Measurements from ENCODE around the gene WDR36. TPM values are rescaled to one million over a fixed set of nuclear protein-coding genes. Genes with fewer than 3 reads are reported as not detected.

WDR36 gene
- total and polyA plus RNA-seq, 2 of the 8 experiments (the other 6 are each of a cell fraction or from before 2014, with no cell fraction given), result 9.3 to 41.8 TPM

- Histone ChIP-seq H3K79me1 (ENCODE audit: low read depth, low read length) (no peaks in the 10 kb centered on the region), H2BK5ac (ENCODE audit: low read depth, low read length) (no peak overlapping the region), H3K23ac (ENCODE audit: insufficient read length) (no peak overlapping the region), H3K4me2 (ENCODE audit: insufficient read depth in 1 of 2, low read depth in 2 of 2, low read length in 2 of 2) (no peak overlapping the region), H4K20me1 (replicated peaks in 1 of 2; ENCODE audit: control insufficient read depth in 1 of 2, insufficient read depth in 2 of 2, low read length in 2 of 2) (no peaks in the 10 kb centered on the region), H3K14ac (ENCODE audit: insufficient read length) (no peak overlapping the region), H2BK20ac (ENCODE audit: low read length) (no peak overlapping the region), H4K5ac (ENCODE audit: insufficient read length, low read depth, low read length) (no peak overlapping the region), H3K4ac (replicated peaks; ENCODE audit: insufficient read length, low read depth, low read length) (no peak overlapping the region), H3K56ac (replicated peaks; ENCODE audit: insufficient read length, low read depth, low read length) (no peak overlapping the region), H2BK120ac (replicated peaks; ENCODE audit: low read depth, low read length) (no peak overlapping the region), H3K27ac (ENCODE audit: low read depth, low read length) (no peak overlapping the region), H3K4me3 (ENCODE audit: extremely low read depth in 1 of 4, insufficient read depth in 2 of 4, low read depth in 3 of 4, low read length in 4 of 4) (no peak overlapping the region), H2BK15ac (ENCODE audit: low read length) (no peak overlapping the region), H4K91ac (replicated peaks; ENCODE audit: insufficient read length, low read length) (no peak overlapping the region), H2AFZ (ENCODE audit: low read length) (no peak overlapping the region), H4K8ac (ENCODE audit: extremely low read depth, insufficient read depth, low read length) (no peak overlapping the region), H3K9ac (replicated peaks in 1 of 4; ENCODE audit: extremely low read depth in 1 of 4, low read depth in 3 of 4, low read length in 3 of 4) (no peak overlapping the region), H3K79me2 (ENCODE audit: control insufficient read depth in 1 of 2, insufficient read depth in 2 of 2, low read length in 2 of 2) (no peaks in the 10 kb centered on the region), H3K4me1 (replicated peaks in 1 of 4; ENCODE audit: control insufficient read depth in 3 of 4, insufficient read depth in 4 of 4, low read length in 3 of 4) (peaks cover 3 to 13% (median 4%) of the 10 kb centered on the region in 4 experiments), H3K18ac (ENCODE audit: extremely low read depth, low read length) (no peak overlapping the region), H3K23me2 (ENCODE audit: low read depth, low read length) (no peaks in the 10 kb centered on the region), H2AK5ac (ENCODE audit: low read depth, low read length) (no peak overlapping the region), H2BK12ac (ENCODE audit: low read depth, low read length) (no peak overlapping the region), H3K36me3 (ENCODE audit: control insufficient read depth in 2 of 4, insufficient read depth in 4 of 4, low read length in 3 of 4) (peaks cover 0 to 42% (median 4%) of the 10 kb centered on the region in 4 experiments; a peak in 4 of 8 replicates), H3K27me3 (replicated peaks in 1 of 4; ENCODE audit: control insufficient read depth in 3 of 4, extremely low read depth in 1 of 4, insufficient read depth in 3 of 4, low read length in 3 of 4) (no peaks in the 10 kb centered on the region), H3K9me3 (ENCODE audit: insufficient read depth in 2 of 2, low read depth in 1 of 2, low read length in 1 of 2) (no peaks in the 10 kb centered on the region)
- FAIRE-seq, result peak; percentile 50
- WGBS, 2 experiments (ENCODE audit: extremely low coverage in 1 of 2, insufficient coverage in 1 of 2, insufficient read length in 1 of 2, insufficient replicate concordance in 2 of 2, low coverage in 1 of 2, low lambda C conversion rate in 2 of 2, missing lambda C conversion rate in 1 of 2), result 76% methylated on average over 3 of the region's 3 CpGs; no CpG with 5 or more reads in 1 of the 2 experiments
- ChIA-PET CTCF (ENCODE audit: partially characterized antibody) (no interaction called here), POLR2A (ENCODE audit: partially characterized antibody) (no interaction called here)
- peak in 1 of 2 experiments; percentile 34 for DNase-seq (ENCODE audit: low read depth in 1 of 2, low spot score in 2 of 2)
- TF ChIP-seq TAF7 (optimal IDR thresholded peaks at IDR 0.05; ENCODE audit: borderline replicate concordance, low read depth, low read length) (no peak), BCL11A (IDR thresholded peaks at IDR 0.05; ENCODE audit: low read depth in 2 of 2, low read length in 2 of 2) (no peak), CHD2 (IDR thresholded peaks at IDR 0.05; ENCODE audit: low read length) (no peak), SRF (IDR thresholded peaks at IDR 0.05; ENCODE audit: low read depth, low read length) (no peak), CREB1 (IDR thresholded peaks at IDR 0.05) (no peak), PHF8 (conservative IDR thresholded peaks at IDR 0.05; ENCODE audit: low read depth, low read length) (no peak), GABPA (IDR thresholded peaks at IDR 0.05; ENCODE audit: borderline replicate concordance, insufficient read depth, low read length) (no peak), MAX (IDR thresholded peaks at IDR 0.05) (no peak), BRCA1 (IDR thresholded peaks at IDR 0.05; ENCODE audit: low read depth, low read length) (no peak), RFX5 (IDR thresholded peaks at IDR 0.05; ENCODE audit: borderline replicate concordance, low read depth, low read length) (no peak), SP2 (IDR thresholded peaks at IDR 0.05; ENCODE audit: low read length) (no peak), SP4 (IDR thresholded peaks at IDR 0.05; ENCODE audit: low read length) (no peak), E2F6 (IDR thresholded peaks at IDR 0.05) (no peak), TEAD4 (IDR thresholded peaks at IDR 0.05; ENCODE audit: low read depth, low read length) (no peak)
Observed at GRCh38 chr5:111127453-111128195, 35.5 kb downstream of the WDR36 start.
